ENCODE measurements around the gene BRWD1.

BRWD1 gene

GRCh38 chr21:39346671-39347331, 33.4 kb upstream of the BRWD1 start:
- peak overlapping the region; percentile 33 to 92 for H3K4me3 ChIP-seq (ENCODE audit: low read depth in 1 of 2, low read length in 2 of 2)
- H3K27me3 ChIP-seq (ENCODE audit: control insufficient read depth in 1 of 2, insufficient read depth in 2 of 2, low read length in 2 of 2): no peaks in the 10 kb centered on the region
- peak overlapping the region; percentile 29 to 51 for H3K9ac ChIP-seq (ENCODE audit: low read depth in 1 of 2, low read length in 2 of 2)
- peaks cover 11 to 33% of the 10 kb centered on the region in 2 donors for H3K36me3 ChIP-seq (ENCODE audit: control insufficient read depth in 1 of 2, insufficient read depth in 2 of 2, low read length in 2 of 2)
- H3K9me3 ChIP-seq (ENCODE audit: control insufficient read depth in 1 of 2, low read length in 2 of 2): no peaks in the 10 kb centered on the region
- peaks cover 23 to 33% of the 10 kb centered on the region in 2 donors for H3K4me1 ChIP-seq (ENCODE audit: control insufficient read depth in 1 of 2, insufficient read depth in 2 of 2, low read length in 2 of 2)
- no peak overlapping the region for H3K27ac ChIP-seq (ENCODE audit: low read depth, low read length)

- Histone ChIP-seq H3K27ac (ENCODE audit: low read depth, low read length) (no peak overlapping the region), H3K4me3 (ENCODE audit: low read depth in 1 of 2, low read length in 2 of 2) (peak overlapping the region; percentile 33 to 92), H3K36me3 (ENCODE audit: control insufficient read depth in 1 of 2, insufficient read depth in 2 of 2, low read length in 2 of 2) (peaks cover 17 to 39% of the 10 kb centered on the region in 2 donors), H3K9me3 (ENCODE audit: control insufficient read depth in 1 of 2, low read length in 2 of 2) (no peaks in the 10 kb centered on the region), H3K27me3 (ENCODE audit: control insufficient read depth in 1 of 2, insufficient read depth in 2 of 2, low read length in 2 of 2) (no peaks in the 10 kb centered on the region), H3K9ac (ENCODE audit: low read depth in 1 of 2, low read length in 2 of 2) (peak overlapping the region; percentile 29 to 51), H3K4me1 (ENCODE audit: control insufficient read depth in 1 of 2, insufficient read depth in 2 of 2, low read length in 2 of 2) (peaks cover 23 to 33% of the 10 kb centered on the region in 2 donors)
These were observed 32.8 kb upstream of the BRWD1 start for GRCh38 chr21:39346206-39346605.

- Histone ChIP-seq H3K4me3 (ENCODE audit: low read depth in 1 of 2, low read length in 2 of 2) (no peak overlapping the region), H3K4me1 (ENCODE audit: control insufficient read depth in 1 of 2, insufficient read depth in 2 of 2, low read length in 2 of 2) (peaks cover 23 to 31% of the 10 kb centered on the region in 2 donors), H3K27me3 (ENCODE audit: control insufficient read depth in 1 of 2, insufficient read depth in 2 of 2, low read length in 2 of 2) (no peaks in the 10 kb centered on the region), H3K27ac (ENCODE audit: low read depth, low read length) (no peak overlapping the region), H3K36me3 (ENCODE audit: control insufficient read depth in 1 of 2, insufficient read depth in 2 of 2, low read length in 2 of 2) (peaks cover 21 to 46% of the 10 kb centered on the region in 2 donors), H3K9ac (ENCODE audit: low read depth in 1 of 2, low read length in 2 of 2) (peak overlapping the region in 1 of 2 donors; percentile 2), H3K9me3 (ENCODE audit: control insufficient read depth in 1 of 2, low read length in 2 of 2) (no peaks in the 10 kb centered on the region)
These were observed 32.0 kb upstream of the BRWD1 start for GRCh38 chr21:39345440-39345839.

DNA sequence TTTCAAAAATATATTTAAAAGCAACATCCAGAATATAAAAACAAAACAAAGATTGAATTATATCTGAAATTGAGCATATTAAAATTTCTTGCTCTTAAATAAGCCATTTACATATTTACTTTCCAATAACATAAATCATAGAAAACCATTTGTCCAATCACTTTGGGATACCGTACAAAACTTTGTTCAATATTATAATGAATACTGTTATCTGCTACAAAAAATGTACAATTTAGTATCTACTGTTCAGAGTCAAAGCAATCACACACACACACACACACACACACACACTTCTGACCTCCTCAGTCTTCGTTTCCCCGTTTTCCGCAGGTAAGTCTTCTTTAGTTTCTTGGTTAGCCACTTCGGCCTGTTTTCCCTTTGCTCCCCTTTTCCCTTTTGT, 31.4 kb upstream of the BRWD1 start:
- Histone ChIP-seq H3K4me1 (ENCODE audit: control insufficient read depth in 1 of 2, insufficient read depth in 2 of 2, low read length in 2 of 2) (peaks cover 23 to 25% of the 10 kb centered on the region in 2 donors), H3K27ac (ENCODE audit: low read depth, low read length) (no peak overlapping the region), H3K4me3 (ENCODE audit: low read depth in 1 of 2, low read length in 2 of 2) (no peak overlapping the region), H3K9me3 (ENCODE audit: control insufficient read depth in 1 of 2, low read length in 2 of 2) (no peaks in the 10 kb centered on the region), H3K9ac (ENCODE audit: low read depth in 1 of 2, low read length in 2 of 2) (no peak overlapping the region), H3K36me3 (ENCODE audit: control insufficient read depth in 1 of 2, insufficient read depth in 2 of 2, low read length in 2 of 2) (peaks cover 21 to 46% of the 10 kb centered on the region in 2 donors), H3K27me3 (ENCODE audit: control insufficient read depth in 1 of 2, insufficient read depth in 2 of 2, low read length in 2 of 2) (no peaks in the 10 kb centered on the region)

DNA sequence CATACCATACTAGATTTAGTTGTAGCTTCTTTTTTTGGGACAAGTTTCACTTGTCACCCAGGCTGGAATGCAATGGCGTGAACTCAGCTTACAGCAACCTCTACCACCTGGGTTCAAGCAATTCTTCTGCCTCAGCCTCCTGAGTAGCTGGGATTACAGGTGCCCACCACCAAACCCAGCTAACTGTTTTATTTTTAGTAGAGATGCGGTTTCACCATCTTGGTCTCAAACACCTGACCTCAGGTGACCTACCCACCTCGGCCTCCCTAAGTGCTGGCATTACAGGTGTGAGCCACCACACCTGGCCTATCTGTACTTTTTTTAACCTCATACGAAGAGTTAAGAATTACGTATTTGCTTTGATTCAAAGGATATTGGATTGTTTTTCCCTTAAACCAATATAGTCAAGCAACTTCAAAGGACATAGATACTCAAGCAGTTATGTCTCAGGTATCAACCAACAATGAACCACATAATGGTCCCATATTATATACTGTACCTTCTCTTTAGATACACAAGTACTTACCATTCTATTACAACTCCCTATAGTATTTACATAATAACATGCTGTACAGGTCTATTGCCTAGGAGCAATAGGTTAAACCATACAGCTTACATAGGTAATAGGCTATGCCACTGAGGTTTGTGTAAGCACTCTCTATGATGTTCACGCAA, 28.0 kb upstream of the BRWD1 start:
- peaks cover 21 to 43% of the 10 kb centered on the region in 2 donors for H3K36me3 ChIP-seq (ENCODE audit: control insufficient read depth in 1 of 2, insufficient read depth in 2 of 2, low read length in 2 of 2)
- H3K9ac ChIP-seq (ENCODE audit: low read depth in 1 of 2, low read length in 2 of 2): no peak overlapping the region
- no peak overlapping the region for H3K27ac ChIP-seq (ENCODE audit: low read depth, low read length)
- no peaks in the 10 kb centered on the region for H3K27me3 ChIP-seq (ENCODE audit: control insufficient read depth in 1 of 2, insufficient read depth in 2 of 2, low read length in 2 of 2)
- H3K4me3 ChIP-seq (ENCODE audit: low read depth in 1 of 2, low read length in 2 of 2): no peak overlapping the region
- H3K4me1 ChIP-seq (ENCODE audit: control insufficient read depth in 1 of 2, insufficient read depth in 2 of 2, low read length in 2 of 2): peaks cover 11 to 12% of the 10 kb centered on the region in 2 donors
- H3K9me3 ChIP-seq (ENCODE audit: control insufficient read depth in 1 of 2, low read length in 2 of 2): no peaks in the 10 kb centered on the region

GRCh38 chr21:39340687-39341086, 27.3 kb upstream of the BRWD1 start:
- Histone ChIP-seq H3K4me1 (ENCODE audit: control insufficient read depth in 1 of 2, insufficient read depth in 2 of 2, low read length in 2 of 2) (peaks cover 4 to 6% of the 10 kb centered on the region in 2 donors), H3K9me3 (ENCODE audit: control insufficient read depth in 1 of 2, low read length in 2 of 2) (no peaks in the 10 kb centered on the region), H3K27ac (ENCODE audit: low read depth, low read length) (no peak overlapping the region), H3K36me3 (ENCODE audit: control insufficient read depth in 1 of 2, insufficient read depth in 2 of 2, low read length in 2 of 2) (peaks cover 21 to 38% of the 10 kb centered on the region in 2 donors), H3K9ac (ENCODE audit: low read depth in 1 of 2, low read length in 2 of 2) (no peak overlapping the region), H3K27me3 (ENCODE audit: control insufficient read depth in 1 of 2, insufficient read depth in 2 of 2, low read length in 2 of 2) (no peaks in the 10 kb centered on the region), H3K4me3 (ENCODE audit: low read depth in 1 of 2, low read length in 2 of 2) (no peak overlapping the region)

- Histone ChIP-seq H3K36me3 (ENCODE audit: control insufficient read depth in 1 of 2, insufficient read depth in 2 of 2, low read length in 2 of 2) (peaks cover 18 to 30% of the 10 kb centered on the region in 2 donors), H3K4me1 (ENCODE audit: control insufficient read depth in 1 of 2, insufficient read depth in 2 of 2, low read length in 2 of 2) (no peaks in the 10 kb centered on the region), H3K9me3 (ENCODE audit: control insufficient read depth in 1 of 2, low read length in 2 of 2) (no peaks in the 10 kb centered on the region)
These were observed 25.8 kb upstream of the BRWD1 start for GRCh38 chr21:39339231-39339630.

DNA sequence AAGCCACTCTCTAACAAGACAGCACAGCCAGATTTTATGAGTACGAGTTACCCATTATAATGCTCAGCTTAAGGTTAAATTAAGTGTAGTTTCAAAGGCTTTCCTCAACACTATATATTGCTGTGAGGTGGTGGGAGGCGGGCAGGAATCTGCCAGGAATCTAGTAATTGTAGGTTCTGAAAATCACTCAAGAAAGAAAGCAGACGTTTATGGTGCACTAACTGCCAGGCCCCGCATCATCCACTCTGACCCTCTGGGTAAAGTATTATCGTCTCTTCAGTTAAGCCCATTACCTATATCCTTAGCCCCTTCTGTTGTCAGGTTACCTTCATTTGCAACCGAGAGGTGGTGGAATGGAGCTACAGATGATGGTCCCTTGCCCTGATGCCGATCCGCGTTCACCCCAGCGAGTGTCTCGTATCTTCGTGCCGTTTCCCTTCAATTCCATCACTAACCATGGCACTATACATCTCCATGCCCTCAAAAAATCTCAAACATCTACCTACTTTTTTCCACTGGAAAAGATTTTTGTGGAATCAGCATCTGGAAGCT, 23.1 kb upstream of the BRWD1 start:
- Histone ChIP-seq H3K9ac (ENCODE audit: low read depth in 1 of 2, low read length in 2 of 2) (no peak overlapping the region), H3K36me3 (ENCODE audit: control insufficient read depth in 1 of 2, insufficient read depth in 2 of 2, low read length in 2 of 2) (peaks cover 7 to 10% of the 10 kb centered on the region in 2 donors), H3K9me3 (ENCODE audit: control insufficient read depth in 1 of 2, low read length in 2 of 2) (no peaks in the 10 kb centered on the region), H3K4me3 (ENCODE audit: low read depth in 1 of 2, low read length in 2 of 2) (no peak overlapping the region), H3K27me3 (ENCODE audit: control insufficient read depth in 1 of 2, insufficient read depth in 2 of 2, low read length in 2 of 2) (no peaks in the 10 kb centered on the region), H3K27ac (ENCODE audit: low read depth, low read length) (no peak overlapping the region), H3K4me1 (ENCODE audit: control insufficient read depth in 1 of 2, insufficient read depth in 2 of 2, low read length in 2 of 2) (peaks cover 0 to 3% of the 10 kb centered on the region in 2 donors)

More at GRCh38 chr21:39339231-39339630, 25.8 kb upstream of the BRWD1 start:
- no peak overlapping the region for H3K4me3 ChIP-seq (ENCODE audit: low read depth in 1 of 2, low read length in 2 of 2)
- no peak overlapping the region for H3K27ac ChIP-seq (ENCODE audit: low read depth, low read length)
- no peak overlapping the region for H3K9ac ChIP-seq (ENCODE audit: low read depth in 1 of 2, low read length in 2 of 2)
- no peaks in the 10 kb centered on the region for H3K27me3 ChIP-seq (ENCODE audit: control insufficient read depth in 1 of 2, insufficient read depth in 2 of 2, low read length in 2 of 2)

- H3K4me1 ChIP-seq (ENCODE audit: control insufficient read depth in 1 of 2, insufficient read depth in 2 of 2, low read length in 2 of 2): peaks cover 0 to 3% of the 10 kb centered on the region in 2 donors
- H3K36me3 ChIP-seq (ENCODE audit: control insufficient read depth in 1 of 2, insufficient read depth in 2 of 2, low read length in 2 of 2): no peaks in the 10 kb centered on the region
- no peak overlapping the region for H3K27ac ChIP-seq (ENCODE audit: low read depth, low read length)
- H3K4me3 ChIP-seq (ENCODE audit: low read depth in 1 of 2, low read length in 2 of 2): no peak overlapping the region
- H3K9me3 ChIP-seq (ENCODE audit: control insufficient read depth in 1 of 2, low read length in 2 of 2): no peaks in the 10 kb centered on the region
- no peak overlapping the region for H3K9ac ChIP-seq (ENCODE audit: low read depth in 1 of 2, low read length in 2 of 2)
- H3K27me3 ChIP-seq (ENCODE audit: control insufficient read depth in 1 of 2, insufficient read depth in 2 of 2, low read length in 2 of 2): no peaks in the 10 kb centered on the region
These were observed 21.2 kb upstream of the BRWD1 start for GRCh38 chr21:39334611-39335010.

- Histone ChIP-seq H3K9me3 (ENCODE audit: control insufficient read depth in 1 of 2, low read length in 2 of 2) (no peaks in the 10 kb centered on the region), H3K4me3 (ENCODE audit: low read depth in 1 of 2, low read length in 2 of 2) (no peak overlapping the region), H3K4me1 (ENCODE audit: control insufficient read depth in 1 of 2, insufficient read depth in 2 of 2, low read length in 2 of 2) (peaks cover 0 to 3% of the 10 kb centered on the region in 2 donors), H3K9ac (ENCODE audit: low read depth in 1 of 2, low read length in 2 of 2) (no peak overlapping the region), H3K27ac (ENCODE audit: low read depth, low read length) (no peak overlapping the region), H3K27me3 (ENCODE audit: control insufficient read depth in 1 of 2, insufficient read depth in 2 of 2, low read length in 2 of 2) (no peaks in the 10 kb centered on the region), H3K36me3 (ENCODE audit: control insufficient read depth in 1 of 2, insufficient read depth in 2 of 2, low read length in 2 of 2) (no peaks in the 10 kb centered on the region)
These were observed 18.7 kb upstream of the BRWD1 start for GRCh38 chr21:39332175-39332574.

Data from duodenal mucosa (tissue), 2 donors.